NCI-H82 treated with DMSO at 0.1 percent for 48 hours (cell line): Measurements from ENCODE around the gene KRTAP5-11.
"Not testable (repeated sequence)": the region's sequence is repeated elsewhere in the genome, so short reads cannot be mapped to it uniquely, and the experiment has no call there.

Experiments used
- DNase-seq: peaks from one replicate; lab custom pipeline; 2025; ENCODE audit not compliant: unreplicated experiment; lab: John Stamatoyannopoulos, UW

Gene KRTAP5-11

DNA sequence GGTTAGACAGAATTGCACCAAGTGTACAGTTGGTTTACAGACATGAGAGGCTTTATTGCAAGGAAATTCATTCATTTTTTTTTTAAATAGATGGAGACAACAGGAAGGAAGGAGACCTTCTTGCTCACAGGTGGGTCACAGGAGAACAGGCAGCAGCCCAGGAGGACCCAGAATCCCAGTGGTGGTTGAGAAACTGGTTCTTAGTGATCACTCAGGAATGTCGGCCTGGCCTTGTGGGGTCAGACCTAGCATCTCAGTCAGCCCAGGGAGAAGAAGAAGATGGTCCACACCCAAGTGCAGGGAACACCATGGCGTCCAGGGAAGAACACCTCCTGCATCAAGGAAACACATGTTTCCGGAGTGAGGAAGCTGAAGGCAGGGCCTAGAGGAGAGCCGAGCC is 849 bp downstream of the KRTAP5-11 start:
- DNase-seq = no peak

DNA sequence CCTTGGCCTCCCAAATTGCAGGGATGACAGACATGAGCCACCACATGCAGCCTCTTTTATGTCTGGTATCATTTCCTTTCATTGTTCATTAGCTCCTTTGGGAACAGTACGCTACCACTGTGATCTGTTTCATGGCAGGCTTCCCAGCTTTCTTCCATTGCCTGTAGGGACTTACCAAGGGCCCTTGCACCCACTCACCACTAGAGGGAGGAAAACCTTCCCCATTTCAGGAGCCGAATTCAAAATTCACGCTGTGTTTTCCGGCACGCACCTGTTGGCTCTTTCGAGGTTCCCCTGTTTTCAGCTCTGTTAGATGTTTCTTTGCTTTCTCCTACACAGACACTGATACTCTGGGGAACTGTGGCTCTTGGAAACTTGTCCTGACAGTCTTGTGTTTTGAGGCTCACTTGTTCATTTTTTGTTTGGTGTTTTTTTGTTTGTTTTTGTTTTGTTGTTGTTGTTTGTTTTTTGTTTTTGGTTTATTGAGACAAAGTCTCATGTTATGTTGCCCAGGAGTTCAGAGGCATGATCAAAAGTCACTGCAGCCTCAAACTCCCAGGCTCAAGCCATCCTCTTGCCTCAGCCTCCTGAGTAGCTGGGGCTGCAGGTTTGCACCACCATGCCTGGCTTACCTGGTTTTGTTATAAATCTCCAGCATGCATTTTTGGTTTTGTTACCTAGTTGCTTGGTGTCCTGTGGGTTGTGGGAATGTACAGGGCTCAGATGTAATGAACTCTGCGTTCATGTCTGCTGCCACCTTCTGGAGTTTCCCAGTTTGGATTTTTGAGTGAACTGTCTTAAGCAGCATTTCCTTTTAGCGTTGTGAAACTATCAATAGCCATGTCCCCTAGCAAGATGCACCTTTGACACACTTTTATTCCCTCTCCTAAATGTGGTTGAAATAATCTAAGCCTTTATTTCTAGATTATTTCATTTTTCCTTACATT is 2.3 kb downstream of the KRTAP5-11 start:
- DNase-seq = no peak

DNA sequence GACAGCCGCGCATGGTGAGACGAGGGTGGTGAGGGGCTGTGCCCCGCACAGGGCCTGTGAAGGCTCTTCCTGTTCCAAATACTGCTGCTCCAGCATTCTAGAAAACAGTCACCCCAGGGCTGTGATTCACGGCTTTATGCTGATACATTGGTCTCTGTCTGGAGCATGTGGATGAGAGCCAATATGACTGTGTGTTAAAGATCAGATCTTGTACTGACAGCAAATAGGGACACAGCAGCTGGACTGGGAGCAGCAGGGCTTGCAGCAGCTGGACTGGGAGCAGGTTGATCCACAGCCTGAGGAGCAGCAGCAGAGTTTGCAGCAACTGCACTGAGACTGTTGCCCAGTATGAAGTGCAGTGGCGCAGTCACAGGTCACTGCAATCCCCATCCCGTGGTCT is 3.2 kb downstream of the KRTAP5-11 start:
- DNase-seq = not testable (repeated sequence)

DNA sequence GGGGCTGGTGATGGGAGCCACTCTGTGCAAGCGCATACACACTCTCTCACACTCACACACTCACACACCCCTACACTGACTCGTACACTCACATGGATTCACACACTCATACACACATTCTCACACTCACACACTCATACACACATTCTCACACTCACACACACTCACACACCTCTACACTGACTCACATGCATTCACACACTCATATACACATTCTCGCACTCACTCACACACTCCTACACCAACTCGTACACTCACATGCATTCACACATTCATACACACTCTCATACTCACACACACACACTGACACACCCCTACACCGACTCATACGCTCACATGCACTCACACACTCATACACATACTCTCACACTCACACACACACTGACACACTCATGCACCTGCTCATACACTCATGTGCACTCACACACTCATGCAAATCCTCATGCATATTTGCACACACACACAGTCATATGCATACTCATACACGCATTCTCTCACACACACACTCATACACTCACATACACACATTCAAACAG is 5.1 kb downstream of the KRTAP5-11 start:
- no peak for DNase-seq

DNA sequence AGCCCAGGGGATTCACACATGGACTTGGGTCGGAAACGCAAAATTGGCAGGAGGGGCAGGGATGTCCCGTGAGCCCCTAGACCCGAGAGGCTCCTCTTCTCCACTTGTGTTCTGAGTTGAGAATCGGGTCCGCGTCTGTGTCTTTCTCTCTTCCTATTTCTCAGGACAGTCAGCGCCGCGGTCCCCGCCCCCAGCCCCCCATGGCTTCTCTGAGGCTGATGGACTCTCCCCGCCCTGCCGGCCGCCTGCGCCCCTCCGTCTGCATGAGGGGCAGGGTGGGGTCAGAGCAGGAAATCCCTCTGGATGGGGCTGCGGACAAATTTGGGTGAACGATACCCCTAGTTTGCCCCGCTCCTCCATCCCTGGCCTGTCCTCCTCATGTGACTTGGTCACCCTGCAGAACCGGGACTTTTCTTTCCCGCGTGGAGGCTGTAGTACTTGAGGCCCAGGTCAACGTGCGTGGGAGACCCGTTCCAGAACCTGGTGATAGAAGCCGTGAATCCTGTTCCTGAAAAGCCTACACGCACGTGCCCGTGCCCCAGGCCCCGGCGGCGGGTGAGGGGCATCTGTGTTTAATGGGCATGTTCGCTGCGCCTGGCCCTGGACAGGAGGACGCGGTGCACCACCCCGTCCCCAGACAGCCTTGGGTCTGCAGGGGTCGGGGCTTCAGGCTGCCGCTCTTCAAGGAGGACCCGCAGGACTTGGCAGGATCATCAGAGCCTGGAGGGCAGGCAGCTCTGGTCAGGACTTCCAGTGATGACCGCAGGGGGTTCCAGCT is 5.8 kb downstream of the KRTAP5-11 start:
- not testable (repeated sequence) for DNase-seq

- DNase-seq = no peak
Observed at GRCh38 chr11:71575723-71576424, 6.8 kb downstream of the KRTAP5-11 start.

GRCh38 chr11:71574418-71574817 is 8.3 kb downstream of the KRTAP5-11 start:
- DNase-seq = no peak

- no peak for DNase-seq
Observed at GRCh38 chr11:71572811-71573210, 9.9 kb downstream of the KRTAP5-11 start.

DNA sequence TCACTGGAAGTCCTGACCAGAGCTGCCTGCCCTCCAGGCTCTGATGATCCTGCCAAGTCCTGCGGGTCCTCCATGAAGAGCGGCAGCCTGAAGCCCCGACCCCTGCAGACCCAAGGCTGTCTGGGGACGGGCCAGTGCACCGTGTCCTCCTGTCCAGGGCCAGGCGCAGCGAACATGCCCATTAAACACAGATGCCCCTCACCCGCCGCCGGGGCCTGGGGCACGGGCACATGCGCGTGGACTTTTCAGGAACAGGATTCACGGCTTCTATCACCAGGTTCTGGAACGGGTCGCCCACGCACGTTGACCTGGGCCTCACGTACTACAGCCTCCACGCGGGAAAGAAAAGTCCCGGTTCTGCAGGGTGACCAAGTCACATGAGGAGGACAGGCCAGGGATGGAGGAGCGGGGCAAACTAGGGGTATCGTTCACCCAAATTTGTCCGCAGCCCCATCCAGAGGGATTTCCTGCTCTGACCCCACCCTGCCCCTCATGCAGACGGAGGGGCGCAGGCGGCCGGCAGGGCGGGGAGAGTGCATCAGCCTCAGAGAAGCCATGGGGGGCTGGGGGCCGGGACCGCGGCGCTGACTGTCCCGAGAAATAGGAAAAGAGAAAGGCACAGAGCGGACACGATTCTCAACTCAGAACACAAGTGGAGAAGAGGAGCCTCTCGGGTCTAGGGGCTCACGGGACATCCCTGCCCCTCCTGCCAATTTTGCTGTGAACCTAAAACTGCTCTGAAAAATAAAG is 11.4 kb downstream of the KRTAP5-11 start:
- not testable (repeated sequence) for DNase-seq

DNA sequence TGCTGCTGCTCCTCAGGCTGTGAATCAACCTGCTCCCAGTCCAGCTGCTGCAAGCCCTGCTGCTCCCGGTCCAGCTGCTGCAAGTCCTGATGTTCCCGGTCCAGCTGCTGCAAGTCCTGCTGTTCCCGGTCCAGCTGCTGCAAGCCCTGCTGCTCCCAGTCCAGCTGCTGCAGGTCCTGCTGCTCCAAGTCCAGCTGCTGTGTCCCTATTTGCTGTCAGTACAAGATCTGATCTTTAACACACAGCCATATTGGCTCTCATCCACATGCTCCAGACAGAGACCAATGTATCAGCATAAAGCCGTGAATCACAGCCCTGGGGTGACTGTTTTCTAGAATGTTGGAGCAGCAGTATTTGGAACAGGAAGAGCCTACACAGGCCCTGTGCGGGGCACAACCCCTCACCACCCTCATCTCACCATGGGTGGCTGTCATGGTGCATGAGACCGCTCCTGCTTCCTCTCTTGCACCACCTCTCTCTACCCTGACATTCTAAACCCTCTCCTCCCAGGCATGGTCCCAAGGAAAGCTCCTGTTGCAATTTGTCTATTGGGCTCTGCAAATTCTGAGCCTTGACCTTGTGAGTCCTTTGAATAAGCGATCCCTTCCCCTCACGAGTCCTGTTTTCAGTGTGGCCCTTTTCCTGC is 13.8 kb downstream of the KRTAP5-11 start:
- no peak for DNase-seq

- not testable (repeated sequence) for DNase-seq
Observed at GRCh38 chr11:71567633-71568032, 15.0 kb downstream of the KRTAP5-11 start.

- DNase-seq = not testable (repeated sequence)
Observed at GRCh38 chr11:71566626-71567599, 15.8 kb downstream of the KRTAP5-11 start.

DNA sequence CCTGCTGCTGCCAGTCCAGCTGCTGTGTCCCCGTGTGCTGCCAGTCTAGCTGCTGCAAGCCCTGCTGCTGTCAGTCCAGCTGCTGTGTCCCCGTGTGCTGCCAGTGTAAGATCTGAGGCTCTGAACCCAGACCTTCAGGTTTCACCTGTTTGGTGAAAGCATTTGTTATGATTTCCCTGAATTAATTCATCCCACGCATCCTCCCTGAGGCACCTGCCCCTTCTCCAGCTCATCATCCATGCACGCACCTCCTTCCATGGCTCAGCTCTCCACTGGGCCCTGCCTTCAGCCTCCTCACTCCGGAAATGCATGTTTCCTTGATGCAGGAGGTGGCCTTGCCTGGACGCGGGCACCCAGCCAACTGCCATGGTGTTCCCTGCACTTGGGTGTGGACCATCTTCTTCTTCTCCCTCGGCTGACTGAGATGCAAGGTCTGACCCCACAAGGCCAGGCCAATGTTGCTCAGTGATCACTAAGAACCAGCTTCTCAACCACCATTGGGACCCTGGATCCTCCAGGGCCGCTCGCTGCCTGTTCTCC is 16.5 kb downstream of the KRTAP5-11 start:
- DNase-seq = no peak

DNA sequence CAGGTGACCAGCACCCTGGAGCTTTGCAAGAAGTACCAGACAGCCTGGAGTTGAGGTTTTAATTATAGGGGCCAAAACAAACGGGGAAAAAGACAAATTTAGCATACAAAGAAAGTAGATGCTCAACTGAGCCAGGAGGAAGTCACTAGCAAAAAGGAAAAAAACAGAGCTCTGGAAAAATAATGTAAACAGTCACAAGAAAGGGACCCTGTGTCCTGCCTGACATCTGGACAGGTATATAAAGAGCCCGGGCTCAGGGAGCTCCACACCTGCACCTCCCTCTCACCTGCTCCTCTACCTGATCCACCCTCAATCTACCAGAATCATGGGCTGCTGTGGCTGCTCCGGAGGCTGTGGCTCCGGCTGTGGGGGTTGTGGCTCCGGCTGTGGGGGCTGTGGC is 17.4 kb downstream of the KRTAP5-11 start, which contains the start of gene KRTAP5-10:
Gene KRTAP5-10, plus strand, starts transcription at position 301 of the 400 bp plus-strand sequence. Its CDS starts 25 bp downstream, at position 326.
- no peak for DNase-seq

DNA sequence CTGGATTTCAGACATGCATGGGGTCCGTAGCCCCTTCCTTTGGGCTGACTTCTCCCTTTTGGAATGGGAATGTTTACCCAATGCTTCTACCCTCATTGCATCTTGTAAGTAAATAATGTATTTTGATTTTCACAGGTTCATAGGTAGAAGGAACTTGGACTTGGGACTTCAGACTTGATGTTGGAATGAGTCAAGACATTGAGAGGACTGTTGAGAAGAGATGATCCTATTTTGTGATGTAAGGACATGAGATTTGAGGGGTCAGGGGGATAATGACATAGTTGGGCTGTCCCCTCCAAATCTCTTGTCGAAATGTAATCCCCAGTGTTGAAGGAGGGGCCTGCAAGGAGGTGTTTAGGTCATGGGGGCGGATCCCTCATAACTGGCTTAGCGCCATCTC is 18.2 kb downstream of the KRTAP5-11 start:
- DNase-seq = no peak

- DNase-seq = no peak
Observed at GRCh38 chr11:71563406-71563805, 19.3 kb downstream of the KRTAP5-11 start.

- DNase-seq = no peak
Observed at GRCh38 chr11:71562120-71562519, 20.6 kb downstream of the KRTAP5-11 start.

GRCh38 chr11:71558996-71559395 is 23.7 kb downstream of the KRTAP5-11 start:
- no peak for DNase-seq
